OCI-LY1 (cell line): ENCODE data around the gene AP3S2.

Source experiments
- H2AFZ ChIP-seq: fragments of 200-600 bp; sonication (generic), shearing (Covaris generic); 2 replicates; pipeline ENCODE4 v1.6.0; 2014; ENCODE audit warnings: antibody characterized with exemption, mild to moderate bottlenecking, low read length
- H3F3A ChIP-seq: fragments of 200-600 bp; sonication (generic), shearing (Covaris generic); 2 replicates; pipeline ENCODE4 v1.6.0; 2014; ENCODE audit warnings: mild to moderate bottlenecking, antibody characterized with exemption, low read length, moderate library complexity; ENCODE audit not compliant: insufficient read depth
- H3K27ac ChIP-seq: fragments of 200-600 bp; sonication (generic); 2 replicates; pipeline ENCODE4 v1.5.1; 2014; ENCODE audit warnings: low read length, mixed run types, mild to moderate bottlenecking, low read depth; ENCODE audit not compliant: poor library complexity, severe bottlenecking
- H3K27me3 ChIP-seq: fragments of 200-600 bp; sonication (generic); 2 replicates; pipeline ENCODE4 v1.6.0; 2014; ENCODE audit warnings: antibody characterized with exemption, mild to moderate bottlenecking, low read length, moderate library complexity; ENCODE audit not compliant: insufficient read depth
- H3K36me3 ChIP-seq: fragments of 200-600 bp; sonication (generic); 2 replicates; pipeline ENCODE4 v1.6.1; 2014; ENCODE audit warnings: mild to moderate bottlenecking, antibody characterized with exemption, low read length, moderate library complexity, mixed read lengths; ENCODE audit not compliant: insufficient read depth
- H3K4me1 ChIP-seq: fragments of 200-600 bp; sonication (generic); 2 replicates; pipeline ENCODE4 v1.5.1; 2014; ENCODE audit warnings: mild to moderate bottlenecking, low read length, moderate library complexity; ENCODE audit not compliant: insufficient read depth, severe bottlenecking
- H3K4me2 ChIP-seq: fragments of 200-600 bp; sonication (generic), shearing (Covaris generic); 2 replicates; pipeline ENCODE4 v1.6.1; 2014; ENCODE audit warnings: low read length
- H3K4me3 ChIP-seq: fragments of 200-600 bp; sonication (generic); 2 replicates; pipeline ENCODE4 v1.5.1; 2014; ENCODE audit warnings: low read length, low read depth, mild to moderate bottlenecking, mixed read lengths; ENCODE audit not compliant: poor library complexity, severe bottlenecking
- H3K79me2 ChIP-seq: fragments of 200-600 bp; shearing (Covaris generic); 2 replicates; pipeline ENCODE4 v1.6.1; 2016; ENCODE audit warnings: mixed run types, low read length, mixed read lengths; ENCODE audit not compliant: insufficient read depth
- H3K9ac ChIP-seq: fragments of 200-600 bp; sonication (generic), shearing (Covaris generic); 2 replicates; pipeline ENCODE4 v1.6.1; 2014; ENCODE audit warnings: mild to moderate bottlenecking, low read length, mixed read lengths
- H3K9me2 ChIP-seq: fragments of 200-600 bp; sonication (generic), shearing (Covaris generic); 2 replicates; pipeline ENCODE4 v1.6.1; 2014; ENCODE audit warnings: low read depth, mild to moderate bottlenecking, low read length, mixed read lengths
- H3K9me3 ChIP-seq: fragments of 200-600 bp; shearing (Covaris generic); 2 replicates; pipeline ENCODE4 v1.6.1; 2014; ENCODE audit warnings: low read length, mixed read lengths
- H4K20me1 ChIP-seq: fragments of 200-600 bp; sonication (generic), shearing (Covaris generic); 2 replicates; pipeline ENCODE4 v1.6.0; 2016; ENCODE audit warnings: mild to moderate bottlenecking, low read length; ENCODE audit not compliant: insufficient read depth
- CTCF ChIP-seq: fragments of 200-600 bp; sonication (generic), shearing (Covaris generic); IDR thresholded peaks from 2 replicates; pipeline ENCODE4 v1.5.1; 2017; ENCODE audit warnings: mild to moderate bottlenecking, antibody characterized with exemption, low read length, moderate library complexity, mixed read lengths
- EZH2 ChIP-seq: fragments of 200-600 bp; sonication (generic), shearing (Covaris generic); IDR thresholded peaks from 2 replicates; pipeline ENCODE4 v1.8.0; 2017; ENCODE audit warnings: borderline replicate concordance, mixed run types, mild to moderate bottlenecking, antibody characterized with exemption, low read length, moderate library complexity, mixed read lengths

AP3S2 gene

GRCh38 chr15:89880727-89881126, 13.1 kb downstream of the AP3S2 start:
- Histone ChIP-seq H3K27ac (no peak overlapping the region), H3K4me1 (no peaks in the 10 kb centered on the region), H3K9me3 (no peaks in the 10 kb centered on the region), H3K4me3 (no peak overlapping the region), H3K36me3 (peaks cover 30% of the 10 kb centered on the region), H4K20me1 (no peaks in the 10 kb centered on the region), H3K9ac (no peak overlapping the region), H2AFZ (no peak overlapping the region), H3K9me2 (no peaks in the 10 kb centered on the region), H3K4me2 (no peak overlapping the region), H3K27me3 (no peaks in the 10 kb centered on the region), H3F3A (no peaks in the 10 kb centered on the region), H3K79me2 (no peaks in the 10 kb centered on the region)
- TF ChIP-seq CTCF = no peak
- TF ChIP-seq EZH2 = no peak

GRCh38 chr15:89878323-89878722, 15.5 kb downstream of the AP3S2 start:
- Histone ChIP-seq H3K9ac (no peak overlapping the region), H4K20me1 (no peaks in the 10 kb centered on the region), H3K4me2 (no peak overlapping the region), H2AFZ (no peak overlapping the region), H3F3A (no peaks in the 10 kb centered on the region), H3K27ac (no peak overlapping the region), H3K79me2 (no peaks in the 10 kb centered on the region), H3K4me1 (no peaks in the 10 kb centered on the region), H3K36me3 (peaks cover 8% of the 10 kb centered on the region; the same call in 1 of the 2 replicates), H3K9me3 (no peaks in the 10 kb centered on the region), H3K9me2 (no peaks in the 10 kb centered on the region), H3K4me3 (no peak overlapping the region), H3K27me3 (no peaks in the 10 kb centered on the region)
- TF ChIP-seq CTCF (no peak), EZH2 (no peak)

DNA sequence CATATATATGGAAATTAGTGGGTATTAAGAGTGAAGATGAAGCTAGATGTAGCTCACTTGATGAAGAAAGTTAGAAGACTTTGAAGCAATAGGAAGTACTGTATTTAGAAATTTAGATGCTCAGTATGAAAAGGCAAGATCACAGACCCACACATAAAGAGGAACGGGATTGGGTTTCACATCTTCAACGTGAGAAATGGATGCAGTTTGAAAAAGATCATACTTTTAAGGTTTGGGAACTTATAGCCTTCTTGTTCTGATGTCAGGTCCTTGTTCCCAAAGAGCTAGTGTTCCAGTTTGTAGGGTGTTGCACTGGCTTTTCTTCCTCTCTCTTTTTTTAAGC, 16.7 kb downstream of the AP3S2 start:
- Histone ChIP-seq H3K9ac (no peak overlapping the region), H4K20me1 (no peaks in the 10 kb centered on the region), H3K27me3 (no peaks in the 10 kb centered on the region), H2AFZ (no peak overlapping the region), H3F3A (no peaks in the 10 kb centered on the region), H3K79me2 (no peaks in the 10 kb centered on the region), H3K36me3 (no peaks in the 10 kb centered on the region; the same call in 1 of the 2 replicates), H3K4me2 (no peak overlapping the region), H3K9me3 (no peaks in the 10 kb centered on the region), H3K4me1 (no peaks in the 10 kb centered on the region), H3K9me2 (no peaks in the 10 kb centered on the region), H3K4me3 (no peak overlapping the region), H3K27ac (no peak overlapping the region)
- no peak for TF ChIP-seq EZH2
- no peak for TF ChIP-seq CTCF
